Activated CD8-positive, alpha-beta memory T cell treated with anti-CD3 and anti-CD28 coated beads, Interleukin-2, amount 50 U/mL, for 4 hours (primary cell): ENCODE results near the gene ARHGEF26.

Experiments
- DNase-seq: peaks from one replicate; pipeline ENCODE4 v3.0.0-alpha.2; 2020

ARHGEF26 gene

DNA sequence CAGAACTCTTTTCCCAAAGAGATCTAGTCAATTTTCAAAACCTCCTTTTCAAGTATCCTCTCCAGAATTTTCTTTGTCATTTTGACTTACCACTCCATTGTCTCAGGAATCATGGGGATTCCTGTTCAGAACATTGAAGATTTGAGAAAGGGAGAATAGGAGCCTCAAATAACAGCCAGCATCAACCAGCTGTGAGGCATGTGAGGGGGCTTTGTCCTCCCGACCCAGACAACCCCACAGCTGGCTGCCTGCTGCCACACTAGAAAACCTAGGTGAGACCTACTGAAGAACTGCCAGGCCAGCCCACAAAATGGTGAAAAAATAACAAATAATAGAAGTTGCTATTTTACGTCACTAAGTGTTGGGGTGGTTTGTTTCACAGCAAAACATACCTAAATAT is 5.9 kb upstream of the ARHGEF26 start:
- DNase-seq: no peak

GRCh38 chr3:154119951-154120350 is 1.2 kb upstream of the ARHGEF26 start:
- DNase-seq: no peak

- DNase-seq: peak; percentile 16
These were observed 736 bp downstream of the ARHGEF26 start for GRCh38 chr3:154121701-154122551.

GRCh38 chr3:154122552-154122911 is 1.3 kb downstream of the ARHGEF26 start:
- no peak for DNase-seq

GRCh38 chr3:154122912-154123559 is 1.8 kb downstream of the ARHGEF26 start:
- no peak for DNase-seq

- no peak for DNase-seq
These were observed 2.7 kb downstream of the ARHGEF26 start for GRCh38 chr3:154123906-154124305.

DNA sequence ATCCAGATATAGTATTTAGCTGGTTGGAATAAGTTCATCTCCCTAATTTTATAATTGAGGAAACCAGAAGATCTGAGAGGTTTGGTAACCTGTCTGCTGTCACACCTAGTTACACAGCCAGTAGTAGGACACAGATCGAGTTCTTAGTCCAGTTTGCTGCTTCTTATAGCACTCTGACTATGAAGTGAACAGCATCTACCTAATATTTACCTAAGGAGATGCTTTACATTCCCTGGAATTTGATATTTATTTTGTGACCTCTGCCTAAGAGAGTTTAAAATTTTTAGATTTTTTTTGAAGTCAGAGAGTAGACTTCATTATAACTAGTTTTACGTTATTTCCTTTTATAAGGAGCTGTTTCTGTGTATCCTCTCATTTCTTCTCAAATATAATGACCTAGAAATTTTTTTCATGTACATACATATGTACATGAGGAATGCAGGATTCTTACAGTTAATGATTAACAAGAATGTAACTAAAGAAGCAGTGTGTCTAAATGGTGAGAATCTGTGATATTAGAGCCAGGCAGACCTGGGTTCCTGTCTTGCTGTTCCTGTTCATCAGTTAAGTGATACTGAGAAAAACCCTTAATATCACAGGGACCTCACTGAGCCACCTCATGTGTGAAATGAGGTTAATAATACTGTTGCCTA is 4.3 kb downstream of the ARHGEF26 start:
- no peak for DNase-seq

DNA sequence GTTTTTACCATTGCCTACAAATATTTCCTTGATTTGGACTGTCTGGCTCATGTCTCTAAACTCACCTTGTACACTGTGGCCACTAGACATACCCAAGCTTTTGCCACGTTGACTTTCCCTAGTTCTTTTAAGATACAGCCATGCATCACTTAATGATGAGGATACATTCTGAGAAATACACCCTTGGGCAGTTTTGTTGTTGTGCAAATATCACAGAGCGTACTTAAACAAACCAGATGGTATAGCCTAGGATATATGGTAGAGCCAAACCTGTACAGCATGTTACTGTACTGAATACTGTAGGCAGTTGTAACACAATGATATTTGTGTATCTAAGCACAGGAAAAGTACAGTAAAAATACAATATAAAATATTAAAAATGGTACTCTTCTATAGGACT is 5.5 kb downstream of the ARHGEF26 start:
- no peak for DNase-seq

GRCh38 chr3:154129625-154130024 is 8.4 kb downstream of the ARHGEF26 start:
- no peak for DNase-seq

DNA sequence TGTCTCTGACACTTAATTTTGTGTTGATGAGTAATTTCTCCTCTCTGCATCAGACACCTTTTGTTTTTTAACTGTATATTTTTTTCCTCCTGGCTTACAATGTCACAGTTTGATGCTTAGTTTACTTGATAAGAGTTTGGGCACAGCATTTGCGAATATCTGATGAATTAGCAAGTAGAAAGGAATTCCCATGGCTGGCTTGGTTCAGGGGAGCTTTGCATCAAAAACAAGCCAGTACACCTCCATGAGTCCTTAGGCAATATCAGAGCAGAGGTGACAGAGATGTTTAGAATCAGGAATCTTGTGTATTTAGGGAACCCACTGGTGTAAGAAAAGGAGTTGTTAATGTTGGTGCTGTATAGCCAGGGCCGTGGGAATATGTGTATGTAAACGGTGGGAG is 9.3 kb downstream of the ARHGEF26 start:
- DNase-seq: no peak

- DNase-seq: no peak
These were observed 10.6 kb downstream of the ARHGEF26 start for GRCh38 chr3:154131830-154132229.

- DNase-seq: no peak
These were observed 11.7 kb downstream of the ARHGEF26 start for GRCh38 chr3:154132777-154133375.

DNA sequence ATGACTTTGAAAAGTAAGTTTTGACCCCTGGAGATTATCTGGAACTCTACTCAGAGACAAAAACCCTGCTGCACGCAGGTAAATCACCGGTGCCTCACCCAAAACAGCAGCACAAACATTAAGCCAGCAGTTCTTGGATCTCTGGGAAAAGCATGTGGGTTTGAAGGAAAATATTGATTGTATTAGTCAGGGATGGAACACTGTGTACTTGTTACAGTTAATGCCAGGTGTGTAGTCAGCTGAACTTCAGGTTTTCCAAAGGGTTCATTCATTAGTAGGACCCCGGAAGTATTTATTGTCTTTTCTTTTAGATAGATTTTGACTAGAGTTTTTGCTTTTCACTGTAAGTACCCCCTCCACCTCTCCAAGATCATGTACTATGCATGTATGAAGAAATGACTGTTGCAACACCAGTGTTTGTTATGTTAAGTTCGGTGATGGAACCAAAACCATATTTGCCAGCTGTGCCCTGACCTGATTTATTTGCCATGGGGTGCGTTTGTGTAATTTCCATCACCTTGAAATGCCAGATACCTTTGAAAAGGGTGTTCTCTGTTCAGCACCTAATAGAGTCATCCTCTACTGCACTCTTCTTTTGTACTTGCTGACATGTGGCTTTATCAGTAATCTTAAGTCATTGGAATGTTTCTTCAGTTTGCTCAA is 14.5 kb downstream of the ARHGEF26 start:
- no peak for DNase-seq

DNA sequence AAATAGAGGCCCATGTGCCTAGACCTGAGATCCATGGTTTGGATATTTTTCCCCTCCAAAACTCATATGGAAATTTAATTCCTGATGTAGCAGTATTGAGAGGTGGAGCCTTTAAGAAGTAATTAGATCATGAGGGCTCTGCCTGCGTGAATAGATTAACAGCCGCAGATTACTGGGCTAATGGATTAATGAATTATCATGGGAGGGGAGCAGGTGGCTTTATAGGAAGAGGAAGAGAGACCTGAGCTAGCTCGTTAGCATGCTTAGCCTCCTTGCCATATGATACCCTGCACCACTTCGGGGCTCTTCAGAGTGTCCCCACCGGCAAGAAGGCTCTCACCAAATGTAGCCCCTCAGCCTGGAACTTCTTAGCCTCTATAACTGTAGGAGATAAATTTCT is 15.8 kb downstream of the ARHGEF26 start:
- DNase-seq: no peak

DNA sequence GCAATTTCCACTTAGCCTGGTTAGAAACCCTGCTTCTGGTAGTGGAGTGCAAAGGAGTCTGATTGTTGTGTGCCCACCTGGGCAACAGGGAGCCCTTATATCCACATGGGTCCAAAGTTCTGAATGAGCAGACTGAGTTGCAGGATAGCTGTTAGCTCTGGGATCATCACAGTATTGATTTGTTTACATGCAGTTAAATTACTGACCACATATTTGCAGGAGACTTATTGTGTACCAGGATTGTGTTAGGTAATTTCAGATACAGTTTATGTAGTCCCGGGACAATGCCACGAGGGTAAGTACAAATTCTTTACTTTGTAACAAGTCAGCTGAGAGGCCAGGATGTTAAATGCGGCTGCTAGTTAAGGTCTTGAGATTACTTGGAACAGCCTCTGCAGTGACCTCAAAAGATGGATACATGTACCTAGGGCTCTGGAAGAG is 18.8 kb downstream of the ARHGEF26 start:
- DNase-seq: no peak

GRCh38 chr3:154142608-154143007 is 21.4 kb downstream of the ARHGEF26 start:
- no peak for DNase-seq

DNA sequence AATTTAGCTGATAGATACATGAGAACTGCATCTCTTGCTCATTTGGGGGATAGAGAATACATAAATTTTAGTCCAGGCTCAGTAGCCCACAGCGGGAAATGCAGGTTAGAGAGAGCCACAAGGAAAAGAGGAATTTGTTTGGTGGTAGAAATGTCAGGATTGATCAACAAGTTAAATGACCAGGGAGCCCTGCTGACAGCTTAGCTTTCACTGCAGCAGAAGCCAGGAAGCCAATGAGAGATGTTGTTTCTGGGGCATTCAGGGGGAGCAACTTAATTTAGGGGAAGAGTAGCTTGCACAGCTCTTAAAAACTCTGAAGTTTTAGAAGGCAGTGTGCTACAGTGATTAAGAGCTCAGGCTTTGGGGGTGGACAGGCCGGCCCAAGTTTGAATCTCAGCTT is 22.7 kb downstream of the ARHGEF26 start:
- no peak for DNase-seq

GRCh38 chr3:154144825-154145465 is 23.8 kb downstream of the ARHGEF26 start:
- no peak for DNase-seq

DNA sequence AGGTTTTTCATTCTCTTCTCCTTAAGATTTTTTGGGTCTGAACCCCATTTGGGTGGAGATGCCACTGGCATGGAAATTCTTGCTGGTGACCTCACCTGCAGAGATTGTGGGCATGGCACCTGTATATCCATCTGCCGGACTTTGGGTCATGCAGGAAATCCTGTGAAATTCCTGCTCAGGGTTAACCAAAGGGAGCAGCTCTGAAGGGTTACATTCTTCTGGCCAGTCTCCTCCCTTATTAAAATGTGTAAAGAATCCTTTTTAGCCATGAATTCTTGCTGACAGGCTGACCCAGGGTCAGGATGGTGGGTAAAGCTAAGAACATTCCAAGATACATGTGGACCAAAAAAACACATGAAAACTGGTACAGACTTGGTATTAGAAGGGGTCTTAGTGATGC is 27.4 kb downstream of the ARHGEF26 start:
- DNase-seq: no peak

DNA sequence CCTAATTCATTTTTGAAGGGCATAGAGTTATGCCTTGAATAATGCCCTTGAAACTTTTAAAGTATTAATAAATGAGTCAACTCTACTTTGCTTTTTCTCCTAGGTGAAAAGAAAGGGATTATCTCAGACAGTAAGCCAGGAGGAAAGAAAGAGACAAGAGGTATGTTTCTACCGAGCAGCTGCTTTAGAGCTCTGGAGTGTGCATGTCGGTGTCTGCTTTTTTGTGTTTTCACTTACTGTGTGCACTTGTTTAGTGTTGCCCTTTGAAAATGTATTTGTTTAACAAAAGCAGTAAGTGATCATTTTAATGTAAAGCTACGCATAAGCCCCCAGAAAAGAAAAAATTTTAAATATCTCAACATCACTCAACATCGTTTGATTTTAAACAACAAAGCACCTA is 28.1 kb downstream of the ARHGEF26 start:
- no peak for DNase-seq

GRCh38 chr3:154151969-154152368 is 30.8 kb downstream of the ARHGEF26 start:
- no peak for DNase-seq

- no peak for DNase-seq
These were observed 31.6 kb downstream of the ARHGEF26 start for GRCh38 chr3:154152741-154153140.

GRCh38 chr3:154156530-154156929 is 35.3 kb downstream of the ARHGEF26 start:
- DNase-seq: no peak
